ENCODE measurements around the gene DAAM1.

The DAAM1 gene

DNA sequence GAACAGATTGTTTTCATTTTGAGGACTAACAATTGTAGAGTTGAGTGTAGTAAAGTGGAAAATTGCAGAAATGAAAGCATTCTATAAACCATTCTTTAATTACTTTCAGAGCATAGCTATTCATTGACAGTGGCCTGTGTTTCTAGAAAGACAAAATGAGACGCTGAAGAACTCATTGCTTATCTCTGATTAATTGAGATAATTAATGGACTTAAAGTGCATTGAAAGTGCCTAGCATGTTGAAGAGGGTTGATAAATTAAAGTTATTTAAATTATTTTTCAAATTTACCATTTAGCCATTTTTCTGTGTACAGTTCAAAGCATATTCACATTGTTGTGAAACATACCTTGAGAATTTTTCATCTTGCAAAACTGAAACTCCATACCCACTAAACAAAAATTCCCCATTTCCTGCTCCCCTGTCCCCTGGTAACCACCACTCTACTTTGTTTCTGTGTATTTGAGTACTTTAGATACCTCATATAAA is 57.4 kb downstream of the DAAM1 start:
- DNase-seq (ENCODE audit: low spot score): no peak
- POLR2A ChIA-PET (ENCODE audit: low non-redundant PET): no interaction called here
- TF ChIP-seq, protein P1, sequence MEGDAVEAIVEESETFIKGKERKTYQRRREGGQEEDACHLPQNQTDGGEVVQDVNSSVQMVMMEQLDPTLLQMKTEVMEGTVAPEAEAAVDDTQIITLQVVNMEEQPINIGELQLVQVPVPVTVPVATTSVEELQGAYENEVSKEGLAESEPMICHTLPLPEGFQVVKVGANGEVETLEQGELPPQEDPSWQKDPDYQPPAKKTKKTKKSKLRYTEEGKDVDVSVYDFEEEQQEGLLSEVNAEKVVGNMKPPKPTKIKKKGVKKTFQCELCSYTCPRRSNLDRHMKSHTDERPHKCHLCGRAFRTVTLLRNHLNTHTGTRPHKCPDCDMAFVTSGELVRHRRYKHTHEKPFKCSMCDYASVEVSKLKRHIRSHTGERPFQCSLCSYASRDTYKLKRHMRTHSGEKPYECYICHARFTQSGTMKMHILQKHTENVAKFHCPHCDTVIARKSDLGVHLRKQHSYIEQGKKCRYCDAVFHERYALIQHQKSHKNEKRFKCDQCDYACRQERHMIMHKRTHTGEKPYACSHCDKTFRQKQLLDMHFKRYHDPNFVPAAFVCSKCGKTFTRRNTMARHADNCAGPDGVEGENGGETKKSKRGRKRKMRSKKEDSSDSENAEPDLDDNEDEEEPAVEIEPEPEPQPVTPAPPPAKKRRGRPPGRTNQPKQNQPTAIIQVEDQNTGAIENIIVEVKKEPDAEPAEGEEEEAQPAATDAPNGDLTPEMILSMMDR (conservative IDR thresholded peaks at IDR 0.05; ENCODE audit: low read depth): no peak
- CTCF ChIA-PET: no interaction called here
- no peak overlapping the region for H3K27ac ChIP-seq

- ChIA-PET CTCF (no interaction called here), POLR2A (ENCODE audit: low non-redundant PET) (no interaction called here)
- DNase-seq (ENCODE audit: low spot score): no peak
- H3K27ac ChIP-seq: no peak overlapping the region
- TF ChIP-seq, protein P1 (conservative IDR thresholded peaks at IDR 0.05; ENCODE audit: low read depth): no peak
Observed at GRCh38 chr14:59246566-59246965, 58.1 kb downstream of the DAAM1 start.

GRCh38 chr14:59247801-59248584 is 59.5 kb downstream of the DAAM1 start:
- POLR2A ChIA-PET (ENCODE audit: low non-redundant PET): no interaction called here
- TF ChIP-seq, protein P1 (conservative IDR thresholded peaks at IDR 0.05; ENCODE audit: low read depth): no peak
- no peak for DNase-seq (ENCODE audit: low spot score)
- H3K27ac ChIP-seq: no peak overlapping the region
- CTCF ChIA-PET: interaction anchor here (0.5 kb wide), 1 partner anchor 10 kb away, joined by 5 read pairs; no protein-coding TSS in a partner anchor

DNA sequence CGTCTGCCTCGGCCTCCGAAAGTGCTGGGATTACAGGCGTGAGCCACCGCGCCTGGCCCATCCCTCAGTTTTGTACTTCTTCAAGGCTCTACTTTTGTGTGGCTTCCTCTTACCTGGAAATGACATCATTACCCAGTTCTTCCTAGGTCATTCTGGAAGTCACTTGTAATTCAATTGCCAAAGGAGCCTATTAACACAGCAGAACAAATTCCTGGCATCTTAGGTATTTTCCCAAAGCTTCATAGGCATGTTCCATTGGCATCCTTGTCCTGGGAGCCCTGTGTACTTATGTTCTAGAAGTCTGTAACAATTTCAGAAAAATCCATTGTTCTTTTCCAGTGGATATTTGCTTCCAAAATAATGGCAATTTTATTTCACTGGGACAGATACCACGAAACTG is 60.6 kb downstream of the DAAM1 start:
- no peak overlapping the region for H3K27ac ChIP-seq
- POLR2A ChIA-PET (ENCODE audit: low non-redundant PET): no interaction called here
- TF ChIP-seq, protein P1 (conservative IDR thresholded peaks at IDR 0.05; ENCODE audit: low read depth): no peak
- no peak for DNase-seq (ENCODE audit: low spot score)
- CTCF ChIA-PET: no interaction called here

- CTCF ChIA-PET: no interaction called here
- H3K27ac ChIP-seq: no peak overlapping the region
- no peak for DNase-seq (ENCODE audit: low spot score)
- TF ChIP-seq, protein P1 (conservative IDR thresholded peaks at IDR 0.05; ENCODE audit: low read depth): no peak
- POLR2A ChIA-PET (ENCODE audit: low non-redundant PET): interaction anchor here (0.7 kb wide), 1 partner anchor 14 kb away, joined by 11 read pairs; no protein-coding TSS in a partner anchor
Observed at GRCh38 chr14:59251811-59252771, 63.6 kb downstream of the DAAM1 start.

GRCh38 chr14:59252772-59253500 is 64.5 kb downstream of the DAAM1 start:
- TF ChIP-seq, protein P1 (conservative IDR thresholded peaks at IDR 0.05; ENCODE audit: low read depth): no peak
- ChIA-PET POLR2A (ENCODE audit: low non-redundant PET) (no interaction called here), CTCF (no interaction called here)
- DNase-seq (ENCODE audit: low spot score): no peak
- H3K27ac ChIP-seq: no peak overlapping the region
